ENCODE measurements around the gene LPAR4. TPM values are rescaled to one million over a fixed set of nuclear protein-coding genes. Genes with fewer than 3 reads are reported as not detected.

LPAR4 gene
- total and polyA plus RNA-seq, 2 of the 4 experiments (the other 2 are of a cell fraction), result not detected

- ChIA-PET POLR2A (ENCODE audit: unreplicated experiment) (no interaction called here), CTCF (no interaction called here)
- no peak for DNase-seq
- Histone ChIP-seq H3K4me1 (ENCODE audit: control insufficient read depth, insufficient read depth, low read length) (no peaks in the 10 kb centered on the region), H2BK15ac (ENCODE audit: low read depth, low read length) (no peak overlapping the region), H3K27ac (ENCODE audit: insufficient read depth, low read length) (no peak overlapping the region), H4K20me1 (ENCODE audit: insufficient read depth, low read length) (no peaks in the 10 kb centered on the region), H2BK5ac (ENCODE audit: low read depth, low read length, poor library complexity, severe bottlenecking) (no peak overlapping the region), H4K5ac (ENCODE audit: low read depth, low read length) (no peak overlapping the region), H3K9me1 (ENCODE audit: insufficient read depth, low read length) (no peaks in the 10 kb centered on the region), H3K4me3 (ENCODE audit: insufficient read depth, low read depth, low read length) (no peak overlapping the region), H3K9ac (ENCODE audit: low read depth, low read length) (no peak overlapping the region), H3K14ac (replicated peaks; ENCODE audit: low read depth, low read length) (no peak overlapping the region), H2AFZ (replicated peaks; ENCODE audit: low read length, poor library complexity) (no peak overlapping the region), H3K18ac (ENCODE audit: low read depth, low read length) (no peak overlapping the region), H3K4ac (ENCODE audit: low read depth, low read length) (no peak overlapping the region), H3K79me1 (ENCODE audit: low read depth in 1 of 2, low read length in 2 of 2) (no peaks in the 10 kb centered on the region), H4K91ac (ENCODE audit: insufficient read depth, low read depth, low read length) (no peak overlapping the region), H2BK120ac (ENCODE audit: low read depth, low read length) (no peak overlapping the region), H3K27me3 (ENCODE audit: control insufficient read depth, insufficient read depth, low read length) (no peaks in the 10 kb centered on the region), H3K4me2 (ENCODE audit: low read depth, low read length) (no peak overlapping the region), H2BK20ac (ENCODE audit: low read depth, low read length) (no peak overlapping the region), H2AK5ac (ENCODE audit: low read depth, low read length) (no peak overlapping the region), H3K36me3 (ENCODE audit: control insufficient read depth, insufficient read depth, low read length) (no peaks in the 10 kb centered on the region), H3K9me3 (ENCODE audit: control insufficient read depth, insufficient read depth, low read length) (no peaks in the 10 kb centered on the region), H4K8ac (ENCODE audit: low read depth in 2 of 2, low read length in 2 of 2) (no peak overlapping the region), H3K56ac (ENCODE audit: extremely low read depth, insufficient read depth, low read length) (no peak overlapping the region), H2AK9ac (replicated peaks; ENCODE audit: low read depth, low read length, poor library complexity) (no peak overlapping the region), H3K23ac (ENCODE audit: low read depth, low read length) (no peak overlapping the region)
- BruUV-seq (replicated peaks), result no TSS peak
- in situ Hi-C loops (cut with MboI; ENCODE audit: low sequenced_read_pairs), result no loop called here
- WGBS, 2 experiments (ENCODE audit: extremely low coverage in 2 of 2, insufficient read length in 1 of 2), result no CpG with 5 or more reads among the region's 5 CpGs
- no peak for ATAC-seq (ENCODE audit: low read depth)
- no peak for TF ChIP-seq POLR2A (IDR thresholded peaks at IDR 0.05; ENCODE audit: low read depth, low read length)
- TF ChIP-seq CEBPB (IDR thresholded peaks at IDR 0.05; ENCODE audit: low read depth, low read length), result no peak
- no peak for TF ChIP-seq SMC3 (IDR thresholded peaks at IDR 0.05; ENCODE audit: low read depth, low read length)
- no peak for TF ChIP-seq MAFK (IDR thresholded peaks at IDR 0.05; ENCODE audit: low read depth, low read length)
- no peak for TF ChIP-seq ELK1 (IDR thresholded peaks at IDR 0.05; ENCODE audit: borderline replicate concordance, low read depth, low read length)
- TF ChIP-seq MXI1 (IDR thresholded peaks at IDR 0.05; ENCODE audit: borderline replicate concordance, low read depth, low read length), result no peak
- no peak for TF ChIP-seq BHLHE40 (IDR thresholded peaks at IDR 0.05; ENCODE audit: low read depth, low read length)
- TF ChIP-seq RFX5 (IDR thresholded peaks at IDR 0.05; ENCODE audit: low read depth, low read length), result no peak
- no peak for TF ChIP-seq NFE2L2 (IDR thresholded peaks at IDR 0.05; ENCODE audit: low read depth, low read length)
- no peak for TF ChIP-seq RAD21 (IDR thresholded peaks at IDR 0.05; ENCODE audit: low read length)
- no peak for TF ChIP-seq CTCF (conservative IDR thresholded peaks at IDR 0.05; ENCODE audit: low read depth, low read length)
- TF ChIP-seq CHD1 (IDR thresholded peaks at IDR 0.05; ENCODE audit: low read depth, low read length), result no peak
- no peak for TF ChIP-seq MAZ (IDR thresholded peaks at IDR 0.05; ENCODE audit: borderline replicate concordance, low read depth, low read length)
- TF ChIP-seq RCOR1 (IDR thresholded peaks at IDR 0.05; ENCODE audit: insufficient replicate concordance, low read length), result no peak
- no peak for TF ChIP-seq USF2 (IDR thresholded peaks at IDR 0.05; ENCODE audit: low read depth, low read length)
- no peak for TF ChIP-seq FOS (IDR thresholded peaks at IDR 0.05; ENCODE audit: low read depth, low read length)
- intact Hi-C loops (cut with micrococcal nuclease), result no loop called here
- dilution Hi-C loops (cut with HindIII; ENCODE audit: low sequenced_read_pairs, unreplicated experiment), result no loop called here
Measured at GRCh38 chrX:78754917-78755316, 7.4 kb downstream of the LPAR4 start.

All from IMR-90 (cell line).